ENCODE data around the gene TANGO6. TPM values are rescaled to one million over a fixed set of nuclear protein-coding genes. Genes with fewer than 3 reads are reported as not detected.
"Not testable (repeated sequence)": the region's sequence is repeated elsewhere in the genome, so short reads cannot be mapped to it uniquely, and the experiment has no call there.

The TANGO6 gene
- total RNA-seq, 2 donors from 2014 or later: 9.6 to 22.7 TPM

DNA sequence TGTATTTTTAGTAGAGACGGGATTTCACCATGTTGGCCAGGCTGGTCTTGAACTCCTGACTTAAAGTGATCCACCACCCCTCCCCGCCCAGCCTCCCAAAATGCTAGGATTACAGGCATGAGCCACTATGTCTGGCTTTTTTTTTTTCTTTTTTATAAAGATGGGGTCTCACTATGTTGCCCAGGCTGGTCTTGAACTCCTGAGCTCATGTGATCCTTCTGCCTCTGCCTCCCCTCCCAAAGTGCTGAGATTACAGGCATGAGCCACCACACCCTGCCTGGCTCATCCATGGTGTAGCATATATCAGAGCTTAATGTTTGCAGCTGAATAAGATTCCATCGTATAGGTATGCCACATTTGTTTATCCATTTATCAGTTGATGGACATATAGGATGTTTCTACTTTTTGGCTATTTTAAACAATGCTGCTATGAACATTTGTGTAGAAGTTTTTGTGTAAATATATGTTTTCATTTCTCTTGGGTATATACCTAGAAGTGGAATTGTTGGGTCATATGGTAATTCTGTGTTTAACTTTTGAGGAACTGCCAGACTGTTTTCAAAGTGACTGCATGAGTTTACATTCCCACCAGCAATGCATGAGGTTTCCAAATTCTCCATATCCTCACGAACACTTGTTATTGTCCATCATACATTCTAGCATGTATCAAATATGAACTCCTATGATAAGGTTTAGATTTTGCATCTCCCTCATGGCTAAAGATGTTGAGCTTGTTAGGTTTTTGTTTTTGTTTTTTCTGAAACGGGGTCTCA is 206.5 kb downstream of the TANGO6 start:
- H3K9me3 ChIP-seq: no peaks in the 10 kb centered on the region
- no peak for ATAC-seq
- 89 to 91% methylated on average over 5 of the region's 5 CpGs for WGBS, 2 donors
- H3K27ac ChIP-seq: no peak overlapping the region
- H3K27me3 ChIP-seq: no peaks in the 10 kb centered on the region
- intact Hi-C loops (cut with DNase I): no loop called here
- DNase-seq: no peak
- no peak overlapping the region for H3K4me3 ChIP-seq
- TF ChIP-seq, protein P1, sequence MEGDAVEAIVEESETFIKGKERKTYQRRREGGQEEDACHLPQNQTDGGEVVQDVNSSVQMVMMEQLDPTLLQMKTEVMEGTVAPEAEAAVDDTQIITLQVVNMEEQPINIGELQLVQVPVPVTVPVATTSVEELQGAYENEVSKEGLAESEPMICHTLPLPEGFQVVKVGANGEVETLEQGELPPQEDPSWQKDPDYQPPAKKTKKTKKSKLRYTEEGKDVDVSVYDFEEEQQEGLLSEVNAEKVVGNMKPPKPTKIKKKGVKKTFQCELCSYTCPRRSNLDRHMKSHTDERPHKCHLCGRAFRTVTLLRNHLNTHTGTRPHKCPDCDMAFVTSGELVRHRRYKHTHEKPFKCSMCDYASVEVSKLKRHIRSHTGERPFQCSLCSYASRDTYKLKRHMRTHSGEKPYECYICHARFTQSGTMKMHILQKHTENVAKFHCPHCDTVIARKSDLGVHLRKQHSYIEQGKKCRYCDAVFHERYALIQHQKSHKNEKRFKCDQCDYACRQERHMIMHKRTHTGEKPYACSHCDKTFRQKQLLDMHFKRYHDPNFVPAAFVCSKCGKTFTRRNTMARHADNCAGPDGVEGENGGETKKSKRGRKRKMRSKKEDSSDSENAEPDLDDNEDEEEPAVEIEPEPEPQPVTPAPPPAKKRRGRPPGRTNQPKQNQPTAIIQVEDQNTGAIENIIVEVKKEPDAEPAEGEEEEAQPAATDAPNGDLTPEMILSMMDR (IDR thresholded peaks at IDR 0.05): no peak
- no peak for TF ChIP-seq POLR2A (IDR thresholded peaks at IDR 0.05)
- H3K4me1 ChIP-seq: no peaks in the 10 kb centered on the region
- no peaks in the 10 kb centered on the region for H3K36me3 ChIP-seq (replicated peaks in 1 of 2; ENCODE audit: insufficient read depth in 1 of 2, low read depth in 2 of 2)

DNA sequence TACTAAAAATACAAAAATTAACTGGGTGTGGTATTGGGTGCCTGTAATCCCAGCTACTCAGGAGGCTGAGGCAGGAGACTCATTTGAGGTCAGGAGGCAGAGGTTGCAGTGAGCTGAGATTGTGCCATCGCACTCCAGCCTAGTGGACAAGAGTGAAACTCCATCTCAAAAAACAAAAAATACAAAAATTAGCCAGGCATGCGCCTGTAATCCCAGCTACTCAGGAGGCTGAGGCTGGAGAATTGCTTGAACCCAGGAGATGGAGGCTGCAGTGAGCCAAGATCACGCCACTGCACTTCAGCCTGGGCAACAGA is 208.1 kb downstream of the TANGO6 start:
- H3K4me3 ChIP-seq; DNase-seq; H3K4me1 ChIP-seq; H3K9me3 ChIP-seq; ATAC-seq; H3K27me3 ChIP-seq; H3K36me3 ChIP-seq (replicated peaks in 1 of 2; ENCODE audit: insufficient read depth in 1 of 2, low read depth in 2 of 2); H3K27ac ChIP-seq; intact Hi-C loops (cut with DNase I): not testable (repeated sequence)
- WGBS, 2 donors: 97 to 98% methylated on average over 3 of the region's 3 CpGs

DNA sequence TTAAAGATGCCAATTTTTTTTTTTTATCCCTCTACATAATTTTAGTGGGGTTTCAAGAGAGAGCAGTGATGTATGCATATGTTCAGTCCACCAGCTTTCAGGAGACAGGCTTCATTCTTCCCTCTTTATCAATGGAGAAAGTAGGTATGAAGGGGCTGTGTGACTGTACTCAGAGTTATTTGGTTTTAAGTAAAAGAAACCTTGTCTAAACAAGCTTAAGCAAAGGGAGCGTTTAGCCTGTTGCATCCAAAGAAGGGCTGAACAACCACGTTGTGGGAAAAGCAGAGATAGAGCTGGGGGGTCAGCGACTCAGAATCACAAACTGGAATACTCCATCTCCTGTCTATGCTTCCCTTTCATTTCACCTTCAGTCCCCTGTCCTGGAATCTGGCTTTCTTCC is 211.7 kb downstream of the TANGO6 start:
- no peak for TF ChIP-seq POLR2A (IDR thresholded peaks at IDR 0.05)
- TF ChIP-seq, protein P1 (IDR thresholded peaks at IDR 0.05): no peak

DNA sequence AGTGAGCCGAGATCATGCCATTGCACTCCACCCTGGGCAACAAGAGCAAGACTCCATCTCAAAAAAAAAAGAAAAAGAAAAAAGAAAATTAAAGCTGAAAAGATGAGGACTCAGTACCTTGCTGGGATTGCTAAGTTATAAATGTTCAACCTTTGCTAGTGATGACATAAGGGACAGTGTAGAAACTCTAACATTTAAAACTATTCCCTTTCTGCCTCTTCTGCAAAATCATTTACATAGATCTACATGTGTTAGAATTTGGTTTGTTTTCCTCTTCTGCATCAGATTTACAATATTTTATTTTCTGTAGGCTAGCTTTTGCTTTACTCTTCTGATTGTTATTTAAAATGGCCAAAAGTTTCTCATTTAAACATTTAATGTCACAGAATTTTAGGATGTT is 212.6 kb downstream of the TANGO6 start:
- no peak overlapping the region for H3K4me3 ChIP-seq
- intact Hi-C loops (cut with DNase I): no loop called here
- no peaks in the 10 kb centered on the region for H3K36me3 ChIP-seq (replicated peaks in 1 of 2; ENCODE audit: insufficient read depth in 1 of 2, low read depth in 2 of 2)
- H3K27ac ChIP-seq: peak overlapping the region in 1 of 4 donors; percentile 73
- ATAC-seq (no peak), DNase-seq (no peak)
- whole genome bisulfite sequencing, 2 donors: 100% methylated on average over 1 of the region's 1 CpG
- H3K9me3 ChIP-seq: no peaks in the 10 kb centered on the region
- peaks cover 12% of the 10 kb centered on the region for H3K4me1 ChIP-seq
- TF ChIP-seq, protein P1 (IDR thresholded peaks at IDR 0.05): no peak
- TF ChIP-seq POLR2A (IDR thresholded peaks at IDR 0.05): no peak
- H3K27me3 ChIP-seq: no peaks in the 10 kb centered on the region

More for the DNA sequence above, 211.7 kb downstream of the TANGO6 start:
- no peak for ATAC-seq
- no peaks in the 10 kb centered on the region for H3K9me3 ChIP-seq
- peaks cover 12% of the 10 kb centered on the region for H3K4me1 ChIP-seq
- intact Hi-C loops (cut with DNase I): no loop called here
- WGBS, 2 donors: 92 to 94% methylated on average over 3 of the region's 3 CpGs
- H3K36me3 ChIP-seq (replicated peaks in 1 of 2; ENCODE audit: insufficient read depth in 1 of 2, low read depth in 2 of 2): no peaks in the 10 kb centered on the region
- no peaks in the 10 kb centered on the region for H3K27me3 ChIP-seq
- no peak overlapping the region for H3K27ac ChIP-seq
- no peak for DNase-seq
- no peak overlapping the region for H3K4me3 ChIP-seq

DNA sequence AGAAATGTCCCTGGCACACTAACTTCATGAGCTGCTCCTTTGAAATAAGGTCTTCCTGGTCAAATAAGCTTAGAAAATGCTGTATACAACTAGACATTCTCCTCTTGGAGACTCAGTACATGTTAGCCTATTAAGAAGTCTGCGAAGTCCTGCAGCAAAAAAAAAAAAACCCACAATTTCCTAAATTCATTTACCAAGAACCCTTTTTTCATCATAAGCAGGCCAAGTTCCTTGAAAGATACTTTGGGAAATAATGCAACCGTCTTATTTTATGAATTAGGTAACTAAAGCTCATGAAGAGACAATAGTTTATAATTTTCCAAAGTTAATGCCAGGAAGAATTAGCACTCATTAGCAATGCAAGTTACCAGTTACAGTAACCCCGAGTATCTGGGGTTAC is 213.1 kb downstream of the TANGO6 start:
- Histone ChIP-seq H3K36me3 (replicated peaks in 1 of 2; ENCODE audit: insufficient read depth in 1 of 2, low read depth in 2 of 2) (no peaks in the 10 kb centered on the region), H3K9me3 (no peaks in the 10 kb centered on the region), H3K27me3 (no peaks in the 10 kb centered on the region), H3K27ac (peak overlapping the region in 1 of 4 donors; percentile 73), H3K4me3 (no peak overlapping the region), H3K4me1 (peaks cover 12% of the 10 kb centered on the region)
- no peak for DNase-seq
- TF ChIP-seq, protein P1 (IDR thresholded peaks at IDR 0.05): no peak
- no peak for TF ChIP-seq POLR2A (IDR thresholded peaks at IDR 0.05)
- 80 to 90% methylated on average over 3 of the region's 3 CpGs for WGBS, 2 donors
- intact Hi-C loops (cut with DNase I): no loop called here
- ATAC-seq: no peak

Data from body of pancreas (tissue), 4 donors.